Islet precursor cell (in vitro differentiated cells): ENCODE data around the gene BST2.
"Not testable (repeated sequence)": the region's sequence is repeated elsewhere in the genome, so short reads cannot be mapped to it uniquely, and the experiment has no call there.

Experiments used
- DNase-seq: peaks from one replicate; pipeline ENCODE4 v3.0.0-alpha.2; 2018

The BST2 gene

DNA sequence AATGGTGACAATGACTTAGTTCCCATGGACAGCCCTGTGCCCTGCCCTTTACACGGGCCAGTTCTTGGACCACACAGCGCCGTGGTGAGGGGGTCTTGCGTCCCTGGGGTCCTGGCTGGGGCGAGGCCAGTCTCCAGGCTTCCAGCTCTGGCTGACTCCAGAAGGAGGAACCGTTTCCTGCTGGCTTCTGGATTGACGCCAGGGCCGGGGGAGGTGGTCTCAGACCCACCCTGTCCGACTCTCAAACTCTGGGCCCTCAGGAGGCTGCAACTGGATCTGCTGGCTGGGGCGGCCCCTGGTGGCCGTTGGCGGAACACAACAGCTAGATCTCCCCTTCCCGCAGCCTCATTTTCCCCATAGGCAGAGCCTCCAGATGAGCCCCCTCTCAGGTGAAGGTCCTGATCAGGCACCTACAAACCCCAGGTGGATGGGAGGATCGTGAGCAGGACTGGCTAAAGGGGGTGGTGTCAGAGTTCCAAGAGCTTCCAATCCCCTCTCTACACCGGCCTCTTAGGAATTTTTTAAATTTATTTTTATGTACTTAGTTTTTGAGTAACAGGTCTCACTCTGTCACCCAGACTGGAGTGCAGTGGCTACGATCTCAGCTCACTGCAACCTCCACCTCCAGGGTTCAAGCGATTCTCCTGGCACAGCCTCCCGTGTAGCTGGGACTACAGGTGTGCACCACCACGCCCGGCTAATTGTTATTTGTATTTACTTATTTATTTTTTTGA lies 19.4 kb downstream of the BST2 start:
- peak; percentile 82 for DNase-seq

- DNase-seq: no peak
Measured at GRCh38 chr19:17380426-17381138, 24.8 kb downstream of the BST2 start.

DNA sequence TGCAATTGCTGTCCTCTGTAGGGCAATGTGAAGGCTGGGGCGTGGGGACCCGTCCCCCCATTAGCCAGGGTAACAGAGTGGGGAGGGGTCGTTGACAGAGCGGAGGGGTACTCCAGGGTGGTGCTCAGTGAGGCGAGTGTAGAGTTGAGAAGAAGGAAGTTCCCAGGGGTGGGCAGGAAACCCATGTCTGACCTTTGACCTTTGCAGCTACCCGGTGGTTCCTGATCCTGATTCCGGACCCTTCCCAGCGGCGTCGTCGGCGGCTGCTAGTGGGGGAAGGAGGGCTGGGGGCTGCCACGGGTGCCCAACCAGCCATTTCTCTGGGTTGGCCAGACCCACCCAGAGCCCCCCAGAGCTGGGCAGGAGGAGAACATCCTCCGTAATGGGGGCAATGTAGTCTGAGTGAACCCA lies 26.2 kb downstream of the BST2 start:
- no peak for DNase-seq

GRCh38 chr19:17378271-17378670 lies 27.2 kb downstream of the BST2 start:
- DNase-seq: no peak

- DNase-seq: no peak
Measured at GRCh38 chr19:17376935-17377600, 28.4 kb downstream of the BST2 start, which contains the start of gene PLVAP. TSS of gene PLVAP (minus strand) at chr19:17377342. CDS start at chr19:17377288, 54 bp downstream.

GRCh38 chr19:17370026-17370587 lies 35.3 kb downstream of the BST2 start:
- DNase-seq: no peak

GRCh38 chr19:17365361-17365760 lies 40.1 kb downstream of the BST2 start:
- DNase-seq: no peak

DNA sequence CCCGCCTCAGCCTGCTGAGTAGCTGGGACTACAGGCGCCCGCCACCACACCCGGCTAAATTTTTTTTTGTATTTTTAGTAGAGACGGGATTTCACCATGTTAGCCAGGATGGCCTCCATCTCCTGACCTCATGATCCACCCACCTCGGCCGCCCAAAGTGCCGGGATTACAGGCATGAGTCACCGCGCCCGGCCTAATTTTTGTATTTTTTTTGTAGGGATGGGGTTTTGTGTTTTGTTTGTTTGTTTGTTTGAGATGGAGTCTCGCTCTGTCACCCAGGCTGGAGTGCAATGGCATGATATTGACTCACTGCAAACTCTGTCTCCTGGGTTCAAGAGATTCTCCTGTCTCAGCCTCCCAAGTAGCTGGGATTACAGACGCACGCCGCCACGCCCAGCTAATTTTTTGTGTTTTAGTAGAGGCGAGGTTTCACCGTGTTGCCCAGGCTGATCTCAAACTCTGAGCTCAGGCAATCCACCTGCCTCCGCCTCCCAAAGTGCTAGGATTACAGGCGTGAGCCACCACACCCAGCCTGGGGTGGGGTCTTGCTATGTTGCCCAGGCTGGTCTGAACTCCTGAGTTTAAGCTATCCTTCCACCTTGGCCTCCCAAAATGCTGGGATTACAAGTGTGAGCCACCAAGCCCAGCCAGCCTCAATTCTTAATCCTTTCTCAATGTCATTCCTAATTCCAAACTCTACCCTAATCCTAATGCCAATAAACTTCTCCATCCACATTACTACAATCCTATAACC lies 41.4 kb downstream of the BST2 start:
- not testable (repeated sequence) for DNase-seq

DNA sequence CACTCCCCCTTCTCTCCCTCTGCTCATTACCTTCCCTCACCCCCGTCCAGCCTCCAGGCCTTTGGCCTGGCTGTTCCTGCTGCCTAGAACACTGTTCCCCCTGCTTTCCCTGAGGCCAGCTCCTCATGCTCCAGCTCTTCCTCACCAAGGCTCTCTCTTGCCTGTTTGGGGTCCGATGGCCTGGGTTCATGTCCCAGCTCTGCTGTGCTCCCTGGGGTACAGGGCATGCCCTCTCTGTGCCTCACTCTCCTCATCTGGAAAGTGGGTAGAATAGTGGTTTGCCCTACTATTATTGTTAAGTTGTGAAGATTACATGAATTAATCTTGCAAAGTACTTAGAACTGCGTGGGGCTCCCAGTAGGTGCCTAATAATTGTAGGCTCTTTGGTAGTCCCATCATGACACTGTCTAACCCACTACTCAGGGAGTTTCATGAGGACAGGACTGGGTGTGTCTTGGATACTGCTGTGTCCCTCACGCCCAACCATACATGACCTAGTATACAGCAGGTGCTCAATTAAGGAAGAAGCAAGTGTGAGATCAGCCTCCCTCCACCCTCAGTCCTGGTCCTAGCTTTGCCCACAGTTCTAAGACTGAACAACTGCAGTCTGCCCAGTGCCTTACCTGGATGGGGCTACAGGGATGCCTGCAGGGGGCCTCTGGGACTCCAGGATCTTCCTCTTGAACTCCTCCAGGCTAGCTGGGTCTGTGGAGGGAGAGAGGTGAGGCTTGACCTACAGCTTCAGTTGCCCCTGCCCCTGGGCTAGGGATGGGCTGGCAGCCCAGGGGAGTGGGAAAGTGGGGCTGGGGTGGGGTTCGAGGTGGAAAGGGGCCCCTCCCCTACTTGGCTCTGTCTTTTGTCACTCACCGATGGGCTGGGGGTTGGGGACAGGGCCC lies 45.3 kb downstream of the BST2 start:
- no peak for DNase-seq

DNA sequence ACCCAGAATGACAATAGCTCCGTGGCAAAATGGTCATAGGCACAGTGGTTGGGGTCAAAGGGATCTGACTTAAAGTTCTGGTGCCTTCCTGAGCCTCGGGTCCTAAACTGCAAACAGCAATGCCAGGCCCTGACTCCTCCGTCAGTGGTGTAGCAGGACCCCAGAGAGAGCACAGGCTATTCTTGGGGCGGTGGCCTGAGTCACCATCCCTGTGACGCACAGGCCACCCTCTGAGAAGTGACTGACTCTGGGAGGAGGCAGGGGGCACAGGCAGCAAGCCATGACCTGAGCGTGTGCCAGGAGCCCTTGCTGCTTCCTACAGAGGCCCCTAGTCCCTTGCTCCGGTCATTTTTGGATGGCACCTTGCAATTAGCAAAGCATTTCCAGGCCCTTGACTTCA lies 47.0 kb downstream of the BST2 start:
- DNase-seq: no peak

DNA sequence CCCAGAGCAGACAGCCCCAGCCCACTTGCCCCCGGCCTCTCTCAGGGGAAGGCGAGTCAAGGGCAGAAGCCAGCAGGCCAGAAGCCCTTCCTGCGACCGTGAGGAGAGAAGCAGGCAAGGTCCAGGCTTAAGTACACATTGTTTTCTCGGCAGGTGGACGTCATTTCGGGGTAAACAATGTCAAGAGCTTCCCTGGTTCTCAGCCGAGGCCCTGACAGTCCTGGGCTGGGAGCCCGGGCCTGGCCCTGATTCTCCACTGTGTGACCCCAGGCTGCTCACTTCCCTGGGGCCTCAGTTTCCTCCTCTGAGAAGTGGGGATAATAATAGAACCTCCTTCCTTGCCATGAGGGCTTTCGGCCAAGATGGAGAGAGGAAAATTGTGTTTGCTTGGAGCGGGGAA lies 47.7 kb downstream of the BST2 start:
- DNase-seq: no peak

- no peak for DNase-seq
Measured at GRCh38 chr19:17357078-17357666, 48.3 kb downstream of the BST2 start.

- DNase-seq: no peak
Measured at GRCh38 chr19:17353386-17353785, 52.0 kb downstream of the BST2 start.
